ENCODE data around the gene DNM2. TPM values are rescaled to one million over a fixed set of nuclear protein-coding genes. Genes with fewer than 3 reads are reported as not detected.

The DNM2 gene
- total and polyA plus RNA-seq, 9 of the 15 experiments (the other 6 are each of a cell fraction or from before 2014, with no cell fraction given), result 2.2 to 161 (median 72.6) TPM

DNA sequence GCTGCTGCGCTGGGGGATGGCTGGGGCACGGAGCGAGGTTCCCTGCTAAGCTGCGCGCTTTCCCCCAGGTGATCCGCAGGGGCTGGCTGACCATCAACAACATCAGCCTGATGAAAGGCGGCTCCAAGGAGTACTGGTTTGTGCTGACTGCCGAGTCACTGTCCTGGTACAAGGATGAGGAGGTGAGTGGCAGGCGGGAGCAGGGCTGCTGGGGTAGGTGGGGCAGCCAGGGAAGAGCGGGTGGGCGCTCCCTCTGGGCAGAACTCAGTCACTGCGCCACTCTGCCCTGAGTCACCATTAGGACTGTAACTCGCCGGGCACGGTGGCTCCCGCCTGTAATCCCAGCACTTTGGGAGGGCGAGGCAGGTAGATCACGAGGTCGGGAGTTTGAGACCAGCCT is 94.3 kb downstream of the DNM2 start (continued):
- TF ChIP-seq, protein P1, sequence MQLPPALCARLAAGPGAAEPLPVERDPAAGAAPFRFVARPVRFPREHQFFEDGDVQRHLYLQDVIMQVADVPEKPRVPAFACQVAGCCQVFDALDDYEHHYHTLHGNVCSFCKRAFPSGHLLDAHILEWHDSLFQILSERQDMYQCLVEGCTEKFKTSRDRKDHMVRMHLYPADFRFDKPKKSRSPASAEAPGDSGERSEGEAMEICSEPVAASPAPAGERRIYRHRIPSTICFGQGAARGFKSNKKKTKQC (CRISPR knock-in tag; IDR thresholded peaks at IDR 0.05), result no peak
- TF ChIP-seq CBFB (CRISPR knock-in tag; IDR thresholded peaks at IDR 0.05) (no peak), POLR2G (IDR thresholded peaks at IDR 0.05; ENCODE audit: low read depth, low read length) (peak; percentile 20; the same call in 1 of the 2 replicates), MYNN (IDR thresholded peaks at IDR 0.05) (no peak), MYNN (CRISPR knock-in tag; IDR thresholded peaks at IDR 0.05) (no peak), ZNF184 (CRISPR knock-in tag; IDR thresholded peaks at IDR 0.05) (no peak), ZNF316 (IDR thresholded peaks at IDR 0.05) (peak; percentile 25; the same call in 1 of the 2 replicates), NCOA6 (IDR thresholded peaks at IDR 0.05) (no peak), SRSF3 (IDR thresholded peaks at IDR 0.05; ENCODE audit: insufficient read depth, low read length) (no peak), NCOA2 (IDR thresholded peaks at IDR 0.05; ENCODE audit: partially characterized antibody in 2 of 2) (no peak), ZNF23 (CRISPR knock-in tag; IDR thresholded peaks at IDR 0.05) (no peak), CXXC5 (CRISPR knock-in tag; IDR thresholded peaks at IDR 0.05) (0 out of 2 replicates have a peak, but pooled peaks have one; percentile 6), C11orf30 (IDR thresholded peaks at IDR 0.05; ENCODE audit: low read depth) (peak; percentile 56)
- TF ChIP-seq, protein P2, sequence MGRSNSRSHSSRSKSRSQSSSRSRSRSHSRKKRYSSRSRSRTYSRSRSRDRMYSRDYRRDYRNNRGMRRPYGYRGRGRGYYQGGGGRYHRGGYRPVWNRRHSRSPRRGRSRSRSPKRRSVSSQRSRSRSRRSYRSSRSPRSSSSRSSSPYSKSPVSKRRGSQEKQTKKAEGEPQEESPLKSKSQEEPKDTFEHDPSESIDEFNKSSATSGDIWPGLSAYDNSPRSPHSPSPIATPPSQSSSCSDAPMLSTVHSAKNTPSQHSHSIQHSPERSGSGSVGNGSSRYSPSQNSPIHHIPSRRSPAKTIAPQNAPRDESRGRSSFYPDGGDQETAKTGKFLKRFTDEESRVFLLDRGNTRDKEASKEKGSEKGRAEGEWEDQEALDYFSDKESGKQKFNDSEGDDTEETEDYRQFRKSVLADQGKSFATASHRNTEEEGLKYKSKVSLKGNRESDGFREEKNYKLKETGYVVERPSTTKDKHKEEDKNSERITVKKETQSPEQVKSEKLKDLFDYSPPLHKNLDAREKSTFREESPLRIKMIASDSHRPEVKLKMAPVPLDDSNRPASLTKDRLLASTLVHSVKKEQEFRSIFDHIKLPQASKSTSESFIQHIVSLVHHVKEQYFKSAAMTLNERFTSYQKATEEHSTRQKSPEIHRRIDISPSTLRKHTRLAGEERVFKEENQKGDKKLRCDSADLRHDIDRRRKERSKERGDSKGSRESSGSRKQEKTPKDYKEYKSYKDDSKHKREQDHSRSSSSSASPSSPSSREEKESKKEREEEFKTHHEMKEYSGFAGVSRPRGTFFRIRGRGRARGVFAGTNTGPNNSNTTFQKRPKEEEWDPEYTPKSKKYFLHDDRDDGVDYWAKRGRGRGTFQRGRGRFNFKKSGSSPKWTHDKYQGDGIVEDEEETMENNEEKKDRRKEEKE (IDR thresholded peaks at IDR 0.05; ENCODE audit: borderline replicate concordance in 1 of 2, control insufficient read depth in 1 of 2, low read depth in 2 of 2, low read length in 1 of 2), result no peak
- TF ChIP-seq, protein P3, sequence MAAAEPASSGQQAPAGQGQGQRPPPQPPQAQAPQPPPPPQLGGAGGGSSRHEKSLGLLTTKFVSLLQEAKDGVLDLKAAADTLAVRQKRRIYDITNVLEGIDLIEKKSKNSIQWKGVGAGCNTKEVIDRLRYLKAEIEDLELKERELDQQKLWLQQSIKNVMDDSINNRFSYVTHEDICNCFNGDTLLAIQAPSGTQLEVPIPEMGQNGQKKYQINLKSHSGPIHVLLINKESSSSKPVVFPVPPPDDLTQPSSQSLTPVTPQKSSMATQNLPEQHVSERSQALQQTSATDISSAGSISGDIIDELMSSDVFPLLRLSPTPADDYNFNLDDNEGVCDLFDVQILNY (CRISPR knock-in tag; IDR thresholded peaks at IDR 0.05), result no peak
